Subcutaneous abdominal adipose tissue (tissue), 5 donors: Measurements from ENCODE around the gene FASTKD3.

ENCODE experiments used
- H3K27ac ChIP-seq: one replicate; pipeline ENCODE4 v1.7.0; 2013; ENCODE audit warnings: low read depth, mild to moderate bottlenecking, inconsistent platforms, low read length, moderate library complexity
- H3K27me3 ChIP-seq, 5 donors: one replicate each; pipeline ENCODE4 v1.7.0; 2013; ENCODE audit warnings: low read length in 5 of 5, inconsistent platforms in 1 of 5; ENCODE audit not compliant: control insufficient read depth in 5 of 5, insufficient read depth in 4 of 5
- H3K36me3 ChIP-seq, 5 donors: one replicate each; pipeline ENCODE4 v1.7.0; 2013; ENCODE audit warnings: low read length in 5 of 5; ENCODE audit not compliant: control insufficient read depth in 5 of 5, insufficient read depth in 5 of 5
- H3K4me1 ChIP-seq, 5 donors: one replicate each; pipeline ENCODE4 v1.7.0; 2013; ENCODE audit warnings: low read length in 5 of 5, mild to moderate bottlenecking in 3 of 5, moderate library complexity in 1 of 5; ENCODE audit not compliant: control insufficient read depth in 5 of 5, insufficient read depth in 5 of 5
- H3K4me3 ChIP-seq, 5 donors: one replicate each; pipeline ENCODE4 v1.7.0; 2013; ENCODE audit warnings: low read length in 5 of 5, low read depth in 1 of 5
- H3K9ac ChIP-seq, 5 donors: one replicate each; pipeline ENCODE4 v1.7.0; 2013; ENCODE audit warnings: low read length in 5 of 5, mild to moderate bottlenecking in 4 of 5, moderate library complexity in 3 of 5
- H3K9me3 ChIP-seq, 5 donors: one replicate each; pipeline ENCODE4 v1.7.0; 2013; ENCODE audit warnings: low read length in 5 of 5; ENCODE audit not compliant: control insufficient read depth in 5 of 5
- donor health status: healthy.
- donor health status: healthy.
- donor health status: healthy.
- donor health status: healthy.
- donor health status: healthy.

Gene FASTKD3

DNA sequence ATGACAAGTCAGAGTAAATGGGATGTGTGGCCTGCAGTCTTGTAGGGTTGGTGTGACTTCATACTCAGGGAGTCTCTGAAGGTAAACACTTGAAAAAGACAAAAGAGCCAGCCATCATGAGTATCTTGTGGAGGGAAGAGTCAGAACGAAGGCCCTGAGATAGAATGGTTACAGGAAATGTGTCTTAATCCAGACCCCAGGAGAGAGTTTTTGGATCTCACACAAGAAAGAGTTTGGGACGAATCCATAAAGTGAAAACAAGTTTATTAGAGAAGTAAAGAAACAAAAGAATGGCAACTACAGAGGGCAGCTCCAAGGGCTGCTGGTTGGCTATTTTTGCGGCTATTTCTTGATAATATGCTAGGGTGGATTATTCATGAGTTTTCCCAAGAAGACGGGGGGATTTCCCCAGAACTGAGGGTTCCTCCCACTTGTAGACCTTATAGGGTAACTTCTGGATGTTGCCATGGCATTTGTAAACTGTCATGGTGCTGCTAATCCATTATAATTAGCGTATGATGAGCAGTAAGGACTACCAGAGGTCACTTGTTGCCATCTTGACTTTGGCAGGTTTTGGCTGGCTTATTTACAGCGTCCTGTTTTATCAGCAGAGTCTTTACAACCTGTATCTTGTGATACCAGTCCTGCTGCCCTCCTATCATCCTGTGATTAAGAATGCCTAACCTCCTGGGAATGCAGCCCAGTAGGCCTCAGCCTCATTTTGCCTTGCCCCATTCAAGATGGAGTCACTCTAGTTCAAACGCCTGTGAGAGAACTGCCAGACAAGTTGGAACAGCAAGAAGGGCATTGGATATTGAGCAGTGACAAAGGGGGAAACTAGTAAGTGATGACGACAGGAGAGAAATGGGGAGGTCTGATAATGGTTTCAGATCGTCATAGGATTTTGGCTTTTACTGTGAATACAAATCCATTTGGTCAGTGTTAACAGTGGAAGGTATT is 34.1 kb upstream of the FASTKD3 start:
- Histone ChIP-seq H3K4me3 (no peak overlapping the region), H3K4me1 (no peaks in the 10 kb centered on the region), H3K36me3 (peaks cover 41 to 55% (median 49%) of the 10 kb centered on the region in 5 donors), H3K9me3 (peaks cover 1 to 7% (median 1%) of the 10 kb centered on the region in 5 donors), H3K27ac (no peak overlapping the region), H3K27me3 (no peaks in the 10 kb centered on the region), H3K9ac (no peak overlapping the region)

DNA sequence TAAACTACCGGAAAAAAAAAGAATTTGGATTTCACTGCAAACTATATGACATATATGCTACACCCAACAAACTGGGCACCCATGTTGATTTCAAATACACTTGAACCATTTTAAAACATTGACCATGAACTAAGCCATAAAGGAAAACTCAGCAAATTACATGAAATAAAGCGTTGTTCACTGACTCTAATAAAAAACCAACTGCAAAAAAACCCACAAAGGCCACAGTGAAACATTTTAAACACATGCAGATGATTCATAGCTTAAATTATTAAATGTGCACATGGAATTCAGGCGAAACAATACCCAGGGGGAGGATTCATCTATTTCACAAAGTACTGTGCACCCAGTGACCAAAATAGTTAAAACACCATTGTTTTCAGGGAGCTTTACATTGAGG is 33.4 kb upstream of the FASTKD3 start:
- no peaks in the 10 kb centered on the region for H3K27me3 ChIP-seq
- no peak overlapping the region for H3K4me3 ChIP-seq
- no peaks in the 10 kb centered on the region for H3K4me1 ChIP-seq
- no peaks in the 10 kb centered on the region for H3K9me3 ChIP-seq
- H3K9ac ChIP-seq, result no peak overlapping the region
- H3K27ac ChIP-seq, result no peak overlapping the region
- H3K36me3 ChIP-seq, result peaks cover 43 to 62% (median 56%) of the 10 kb centered on the region in 5 donors

- Histone ChIP-seq H3K9ac (no peak overlapping the region), H3K4me1 (peaks cover 0 to 9% (median 0%) of the 10 kb centered on the region in 5 donors), H3K36me3 (peaks cover 68 to 91% (median 86%) of the 10 kb centered on the region in 5 donors), H3K9me3 (no peaks in the 10 kb centered on the region), H3K4me3 (no peak overlapping the region), H3K27ac (no peak overlapping the region), H3K27me3 (no peaks in the 10 kb centered on the region)
These were observed 28.3 kb upstream of the FASTKD3 start for GRCh38 chr5:7897014-7897600.

DNA sequence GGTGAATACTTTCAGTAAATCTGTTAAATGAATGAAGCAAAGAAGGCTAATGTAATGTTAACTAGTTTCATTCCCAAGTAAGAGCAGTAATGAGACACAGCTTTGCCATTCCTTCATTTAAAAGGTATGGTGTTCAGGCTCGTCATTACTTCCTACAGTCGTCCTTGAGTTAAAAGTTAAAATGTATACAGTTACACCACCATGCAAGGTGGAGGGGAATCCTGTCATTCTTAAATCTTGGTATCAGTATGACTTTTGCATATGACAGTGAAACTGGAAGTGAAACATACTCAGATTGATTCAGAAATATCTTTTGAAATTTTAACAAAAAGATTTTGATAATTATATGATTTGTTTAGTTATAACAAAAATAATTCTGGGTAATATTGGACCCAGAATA is 26.0 kb upstream of the FASTKD3 start:
- no peaks in the 10 kb centered on the region for H3K27me3 ChIP-seq
- no peak overlapping the region for H3K9ac ChIP-seq
- H3K27ac ChIP-seq, result no peak overlapping the region
- H3K4me3 ChIP-seq, result no peak overlapping the region
- peaks cover 0 to 9% (median 0%) of the 10 kb centered on the region in 5 donors for H3K4me1 ChIP-seq
- H3K9me3 ChIP-seq, result no peaks in the 10 kb centered on the region
- H3K36me3 ChIP-seq, result peaks cover 58 to 88% (median 79%) of the 10 kb centered on the region in 5 donors

DNA sequence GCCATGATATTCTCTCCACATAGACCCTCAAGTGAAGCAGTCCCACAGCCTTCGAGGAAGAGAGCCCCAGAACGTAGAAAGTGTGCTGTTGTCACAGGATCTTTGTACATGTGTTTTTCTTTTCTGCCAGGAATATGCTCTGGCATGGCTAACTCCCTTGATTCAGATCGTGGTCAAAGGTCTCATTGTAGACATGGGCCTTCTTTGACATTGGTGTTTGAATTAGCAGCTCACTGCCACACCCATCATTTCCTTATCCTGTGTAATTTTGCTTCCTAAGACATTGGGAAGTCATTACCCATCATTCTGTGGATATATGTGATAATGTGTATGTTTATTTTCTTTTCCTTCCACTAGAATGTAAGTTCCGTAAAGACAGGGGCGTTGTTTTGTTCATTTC is 25.6 kb upstream of the FASTKD3 start:
- H3K4me1 ChIP-seq, result peaks cover 0 to 9% (median 0%) of the 10 kb centered on the region in 5 donors
- peaks cover 59 to 88% (median 79%) of the 10 kb centered on the region in 5 donors for H3K36me3 ChIP-seq
- H3K4me3 ChIP-seq, result no peak overlapping the region
- H3K27me3 ChIP-seq, result no peaks in the 10 kb centered on the region
- no peaks in the 10 kb centered on the region for H3K9me3 ChIP-seq
- no peak overlapping the region for H3K27ac ChIP-seq
- H3K9ac ChIP-seq, result no peak overlapping the region

- no peak overlapping the region for H3K9ac ChIP-seq
- H3K27me3 ChIP-seq, result no peaks in the 10 kb centered on the region
- no peaks in the 10 kb centered on the region for H3K9me3 ChIP-seq
- no peak overlapping the region for H3K27ac ChIP-seq
- H3K36me3 ChIP-seq, result peaks cover 50 to 72% (median 66%) of the 10 kb centered on the region in 5 donors
- H3K4me1 ChIP-seq, result peaks cover 0 to 1% (median 0%) of the 10 kb centered on the region in 5 donors
- H3K4me3 ChIP-seq, result no peak overlapping the region
These were observed 20.1 kb upstream of the FASTKD3 start for GRCh38 chr5:7888901-7889300.

GRCh38 chr5:7886849-7887475 is 18.1 kb upstream of the FASTKD3 start:
- no peaks in the 10 kb centered on the region for H3K27me3 ChIP-seq
- no peak overlapping the region for H3K9ac ChIP-seq
- H3K27ac ChIP-seq, result no peak overlapping the region
- H3K36me3 ChIP-seq, result peaks cover 43 to 68% (median 65%) of the 10 kb centered on the region in 5 donors
- H3K4me3 ChIP-seq, result no peak overlapping the region
- H3K9me3 ChIP-seq, result no peaks in the 10 kb centered on the region
- no peaks in the 10 kb centered on the region for H3K4me1 ChIP-seq

DNA sequence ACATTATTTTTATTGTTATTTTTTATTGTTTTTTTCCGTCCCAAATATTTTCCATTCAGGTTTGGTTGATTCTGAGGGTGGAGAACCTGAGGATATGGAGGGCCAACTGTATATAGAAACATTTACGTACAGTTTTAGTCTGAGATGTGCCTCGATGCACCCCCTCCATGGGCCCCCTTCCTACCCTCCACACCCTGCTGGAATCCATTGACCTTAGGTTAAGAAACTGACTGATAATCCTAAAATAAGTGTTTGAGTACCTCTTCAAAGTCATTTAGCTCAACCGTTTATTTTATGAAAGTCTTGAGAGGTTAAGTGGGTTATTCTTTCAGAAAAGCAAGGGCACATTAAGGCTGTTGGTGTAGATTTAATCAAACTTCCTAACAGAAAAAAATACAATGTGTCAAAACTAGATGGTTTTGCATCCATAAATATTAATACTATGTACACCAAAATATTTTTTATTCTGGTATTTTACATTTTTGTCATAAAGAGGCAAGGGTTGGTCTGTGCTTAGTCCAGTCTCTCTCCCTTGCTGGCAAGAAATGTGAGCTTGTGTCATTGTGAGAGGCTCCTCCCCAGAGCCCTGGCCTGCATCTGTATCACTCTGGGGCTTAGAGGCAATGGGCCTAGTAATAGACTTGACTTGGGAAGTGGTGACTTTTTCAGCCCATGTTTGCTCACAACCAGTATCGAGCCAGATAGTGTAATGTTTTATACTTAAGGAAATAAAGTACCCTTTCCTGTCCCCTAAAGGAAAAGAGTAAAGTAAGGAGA is 15.8 kb upstream of the FASTKD3 start:
- Histone ChIP-seq H3K27ac (no peak overlapping the region), H3K36me3 (peaks cover 39 to 79% (median 68%) of the 10 kb centered on the region in 5 donors), H3K4me1 (no peaks in the 10 kb centered on the region), H3K4me3 (no peak overlapping the region), H3K27me3 (no peaks in the 10 kb centered on the region), H3K9me3 (no peaks in the 10 kb centered on the region), H3K9ac (no peak overlapping the region)

DNA sequence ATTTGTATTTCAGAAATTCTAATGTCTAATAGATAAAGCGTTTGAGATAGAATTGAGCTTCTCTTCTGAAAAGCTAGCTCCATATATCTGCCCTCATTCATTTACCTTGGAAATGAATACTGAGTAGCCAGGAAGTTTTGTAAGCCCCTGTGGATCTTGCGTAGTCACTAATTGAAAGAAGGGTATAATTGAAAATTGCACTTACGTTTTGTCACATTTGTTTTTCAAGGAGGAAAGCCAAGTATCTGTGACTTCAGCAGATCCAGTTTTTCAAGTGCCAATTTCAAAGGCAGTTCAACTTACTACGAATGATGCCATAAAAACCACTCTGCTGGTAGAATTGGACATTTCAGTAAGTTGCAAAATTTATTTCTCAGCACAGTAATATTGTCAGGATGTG is 14.1 kb upstream of the FASTKD3 start:
- peaks cover 41 to 79% (median 70%) of the 10 kb centered on the region in 5 donors for H3K36me3 ChIP-seq
- no peaks in the 10 kb centered on the region for H3K9me3 ChIP-seq
- H3K27ac ChIP-seq, result no peak overlapping the region
- no peak overlapping the region for H3K4me3 ChIP-seq
- no peaks in the 10 kb centered on the region for H3K27me3 ChIP-seq
- H3K9ac ChIP-seq, result no peak overlapping the region
- no peaks in the 10 kb centered on the region for H3K4me1 ChIP-seq
